OCI-LY7 (cell line): Measurements from ENCODE around the gene UGT1A9.

Experiments used
- EZH2phosphoT487 ChIP-seq: fragments of 200-600 bp; sonication (generic); IDR thresholded peaks from 2 replicates; pipeline ENCODE4 v1.6.1; 2018; ENCODE audit warnings: low read depth, borderline replicate concordance, mild to moderate bottlenecking, mixed run types, antibody characterized with exemption, low read length, moderate library complexity, mixed read lengths
- TF ChIP-seq, protein P1 (sequence below): fragments of 200-600 bp; sonication (generic); conservative IDR thresholded peaks from 2 replicates; pipeline ENCODE4 v1.5.1; 2014; ENCODE audit warnings: mild to moderate bottlenecking, antibody characterized with exemption, low read length, moderate library complexity, mixed read lengths

DNA sequence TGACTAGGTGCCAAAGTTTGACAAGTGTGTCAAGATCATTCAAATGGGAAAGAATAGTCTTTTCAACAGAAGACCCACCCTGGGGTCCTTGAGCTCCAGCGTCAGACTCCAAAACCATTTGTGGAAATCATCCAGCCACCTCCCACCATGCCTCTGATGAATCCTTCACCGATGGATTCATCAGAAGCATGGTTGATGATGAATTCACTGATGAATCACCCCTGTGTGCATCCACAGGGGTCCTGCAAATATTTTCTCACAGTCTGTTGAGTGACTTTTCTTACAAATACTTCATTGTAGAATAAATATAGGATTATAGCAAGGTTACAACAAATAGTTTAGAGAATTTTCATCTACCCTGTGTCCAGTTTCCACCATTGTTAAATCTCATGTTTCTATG, 4.3 kb downstream of the UGT1A9 start:
- TF ChIP-seq, protein P1, sequence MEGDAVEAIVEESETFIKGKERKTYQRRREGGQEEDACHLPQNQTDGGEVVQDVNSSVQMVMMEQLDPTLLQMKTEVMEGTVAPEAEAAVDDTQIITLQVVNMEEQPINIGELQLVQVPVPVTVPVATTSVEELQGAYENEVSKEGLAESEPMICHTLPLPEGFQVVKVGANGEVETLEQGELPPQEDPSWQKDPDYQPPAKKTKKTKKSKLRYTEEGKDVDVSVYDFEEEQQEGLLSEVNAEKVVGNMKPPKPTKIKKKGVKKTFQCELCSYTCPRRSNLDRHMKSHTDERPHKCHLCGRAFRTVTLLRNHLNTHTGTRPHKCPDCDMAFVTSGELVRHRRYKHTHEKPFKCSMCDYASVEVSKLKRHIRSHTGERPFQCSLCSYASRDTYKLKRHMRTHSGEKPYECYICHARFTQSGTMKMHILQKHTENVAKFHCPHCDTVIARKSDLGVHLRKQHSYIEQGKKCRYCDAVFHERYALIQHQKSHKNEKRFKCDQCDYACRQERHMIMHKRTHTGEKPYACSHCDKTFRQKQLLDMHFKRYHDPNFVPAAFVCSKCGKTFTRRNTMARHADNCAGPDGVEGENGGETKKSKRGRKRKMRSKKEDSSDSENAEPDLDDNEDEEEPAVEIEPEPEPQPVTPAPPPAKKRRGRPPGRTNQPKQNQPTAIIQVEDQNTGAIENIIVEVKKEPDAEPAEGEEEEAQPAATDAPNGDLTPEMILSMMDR, result no peak
- no peak for TF ChIP-seq EZH2phosphoT487
